Measurements from ENCODE around the gene ABHD14A. TPM values are rescaled to one million over a fixed set of nuclear protein-coding genes. Genes with fewer than 3 reads are reported as not detected.

ABHD14A gene
- total and polyA plus RNA-seq, 2 of the 13 experiments (the other 11 are each of a cell fraction or from before 2014, with no cell fraction given): 29.5 to 46.9 TPM

DNA sequence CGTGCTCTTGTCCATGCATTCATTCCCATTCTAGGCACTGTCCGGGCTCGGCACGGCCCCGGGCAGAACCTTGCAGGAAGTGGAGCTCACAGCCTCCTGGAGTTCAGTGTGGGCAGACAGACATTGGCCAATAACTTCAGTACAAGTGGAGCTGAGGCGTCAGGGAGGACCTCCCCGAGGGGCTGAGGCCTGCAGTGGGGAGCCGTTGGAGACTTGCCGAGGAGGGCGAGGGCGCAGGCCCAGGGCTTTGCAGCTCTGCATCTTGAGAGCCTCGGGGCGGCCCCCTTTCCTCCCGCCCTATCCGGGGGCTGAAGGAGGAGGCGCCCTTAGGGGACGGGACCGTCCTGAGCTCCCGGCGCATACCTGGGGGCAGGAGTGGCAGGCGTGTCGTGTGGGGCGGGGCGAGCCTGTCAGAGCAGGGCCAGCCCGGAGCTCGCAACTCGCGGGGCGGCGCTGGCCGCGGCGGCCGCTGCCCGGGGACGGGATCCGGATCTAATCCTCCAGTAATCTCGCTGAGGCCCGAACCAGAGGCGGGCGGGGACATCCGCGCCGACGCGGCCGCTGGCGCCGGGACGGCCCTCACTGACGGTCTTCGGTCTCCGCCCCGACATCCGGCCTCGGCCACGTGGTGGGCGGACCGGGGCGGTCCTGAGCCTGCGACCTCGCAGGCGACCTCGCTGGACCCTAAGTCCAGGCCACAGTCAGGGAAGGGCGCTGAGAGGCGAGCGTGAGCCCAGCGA, 8.1 kb downstream of the ABHD14A start, which contains the start of gene ACY1 (continued):
- TF ChIP-seq, protein P1, sequence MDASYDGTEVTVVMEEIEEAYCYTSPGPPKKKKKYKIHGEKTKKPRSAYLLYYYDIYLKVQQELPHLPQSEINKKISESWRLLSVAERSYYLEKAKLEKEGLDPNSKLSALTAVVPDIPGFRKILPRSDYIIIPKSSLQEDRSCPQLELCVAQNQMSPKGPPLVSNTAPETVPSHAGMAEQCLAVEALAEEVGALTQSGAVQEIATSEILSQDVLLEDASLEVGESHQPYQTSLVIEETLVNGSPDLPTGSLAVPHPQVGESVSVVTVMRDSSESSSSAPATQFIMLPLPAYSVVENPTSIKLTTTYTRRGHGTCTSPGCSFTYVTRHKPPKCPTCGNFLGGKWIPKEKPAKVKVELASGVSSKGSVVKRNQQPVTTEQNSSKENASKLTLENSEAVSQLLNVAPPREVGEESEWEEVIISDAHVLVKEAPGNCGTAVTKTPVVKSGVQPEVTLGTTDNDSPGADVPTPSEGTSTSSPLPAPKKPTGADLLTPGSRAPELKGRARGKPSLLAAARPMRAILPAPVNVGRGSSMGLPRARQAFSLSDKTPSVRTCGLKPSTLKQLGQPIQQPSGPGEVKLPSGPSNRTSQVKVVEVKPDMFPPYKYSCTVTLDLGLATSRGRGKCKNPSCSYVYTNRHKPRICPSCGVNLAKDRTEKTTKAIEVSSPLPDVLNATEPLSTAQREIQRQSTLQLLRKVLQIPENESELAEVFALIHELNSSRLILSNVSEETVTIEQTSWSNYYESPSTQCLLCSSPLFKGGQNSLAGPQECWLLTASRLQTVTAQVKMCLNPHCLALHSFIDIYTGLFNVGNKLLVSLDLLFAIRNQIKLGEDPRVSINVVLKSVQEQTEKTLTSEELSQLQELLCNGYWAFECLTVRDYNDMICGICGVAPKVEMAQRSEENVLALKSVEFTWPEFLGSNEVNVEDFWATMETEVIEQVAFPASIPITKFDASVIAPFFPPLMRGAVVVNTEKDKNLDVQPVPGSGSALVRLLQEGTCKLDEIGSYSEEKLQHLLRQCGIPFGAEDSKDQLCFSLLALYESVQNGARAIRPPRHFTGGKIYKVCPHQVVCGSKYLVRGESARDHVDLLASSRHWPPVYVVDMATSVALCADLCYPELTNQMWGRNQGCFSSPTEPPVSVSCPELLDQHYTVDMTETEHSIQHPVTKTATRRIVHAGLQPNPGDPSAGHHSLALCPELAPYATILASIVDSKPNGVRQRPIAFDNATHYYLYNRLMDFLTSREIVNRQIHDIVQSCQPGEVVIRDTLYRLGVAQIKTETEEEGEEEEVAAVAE (CRISPR knock-in tag; IDR thresholded peaks at IDR 0.05; ENCODE audit: borderline replicate concordance): 0 out of 2 replicates have a peak, but pooled peaks have one; percentile 45
- TF ChIP-seq ZNF713 (CRISPR knock-in tag; IDR thresholded peaks at IDR 0.05): peak; percentile 86; the same call in 1 of the 2 replicates
- TF ChIP-seq ZNF510 (CRISPR knock-in tag; IDR thresholded peaks at IDR 0.05; ENCODE audit: low read depth): peak; percentile 7; the same call in 1 of the 2 replicates
- no peak for TF ChIP-seq ZNF781 (CRISPR knock-in tag; IDR thresholded peaks at IDR 0.05; ENCODE audit: borderline replicate concordance, not compliant biosample characterization)
- TF ChIP-seq ZNF850 (CRISPR knock-in tag; conservative IDR thresholded peaks at IDR 0.05): no peak
- TF ChIP-seq ZNF251 (CRISPR knock-in tag; IDR thresholded peaks at IDR 0.05): no peak
- peak; percentile 94 for TF ChIP-seq HNRNPK (IDR thresholded peaks at IDR 0.05; ENCODE audit: low read depth, low read length, poor library complexity, severe bottlenecking)
- TF ChIP-seq NFKB2 (CRISPR knock-in tag; IDR thresholded peaks at IDR 0.05; ENCODE audit: borderline replicate concordance): peak; percentile 66
- TF ChIP-seq, protein P2, sequence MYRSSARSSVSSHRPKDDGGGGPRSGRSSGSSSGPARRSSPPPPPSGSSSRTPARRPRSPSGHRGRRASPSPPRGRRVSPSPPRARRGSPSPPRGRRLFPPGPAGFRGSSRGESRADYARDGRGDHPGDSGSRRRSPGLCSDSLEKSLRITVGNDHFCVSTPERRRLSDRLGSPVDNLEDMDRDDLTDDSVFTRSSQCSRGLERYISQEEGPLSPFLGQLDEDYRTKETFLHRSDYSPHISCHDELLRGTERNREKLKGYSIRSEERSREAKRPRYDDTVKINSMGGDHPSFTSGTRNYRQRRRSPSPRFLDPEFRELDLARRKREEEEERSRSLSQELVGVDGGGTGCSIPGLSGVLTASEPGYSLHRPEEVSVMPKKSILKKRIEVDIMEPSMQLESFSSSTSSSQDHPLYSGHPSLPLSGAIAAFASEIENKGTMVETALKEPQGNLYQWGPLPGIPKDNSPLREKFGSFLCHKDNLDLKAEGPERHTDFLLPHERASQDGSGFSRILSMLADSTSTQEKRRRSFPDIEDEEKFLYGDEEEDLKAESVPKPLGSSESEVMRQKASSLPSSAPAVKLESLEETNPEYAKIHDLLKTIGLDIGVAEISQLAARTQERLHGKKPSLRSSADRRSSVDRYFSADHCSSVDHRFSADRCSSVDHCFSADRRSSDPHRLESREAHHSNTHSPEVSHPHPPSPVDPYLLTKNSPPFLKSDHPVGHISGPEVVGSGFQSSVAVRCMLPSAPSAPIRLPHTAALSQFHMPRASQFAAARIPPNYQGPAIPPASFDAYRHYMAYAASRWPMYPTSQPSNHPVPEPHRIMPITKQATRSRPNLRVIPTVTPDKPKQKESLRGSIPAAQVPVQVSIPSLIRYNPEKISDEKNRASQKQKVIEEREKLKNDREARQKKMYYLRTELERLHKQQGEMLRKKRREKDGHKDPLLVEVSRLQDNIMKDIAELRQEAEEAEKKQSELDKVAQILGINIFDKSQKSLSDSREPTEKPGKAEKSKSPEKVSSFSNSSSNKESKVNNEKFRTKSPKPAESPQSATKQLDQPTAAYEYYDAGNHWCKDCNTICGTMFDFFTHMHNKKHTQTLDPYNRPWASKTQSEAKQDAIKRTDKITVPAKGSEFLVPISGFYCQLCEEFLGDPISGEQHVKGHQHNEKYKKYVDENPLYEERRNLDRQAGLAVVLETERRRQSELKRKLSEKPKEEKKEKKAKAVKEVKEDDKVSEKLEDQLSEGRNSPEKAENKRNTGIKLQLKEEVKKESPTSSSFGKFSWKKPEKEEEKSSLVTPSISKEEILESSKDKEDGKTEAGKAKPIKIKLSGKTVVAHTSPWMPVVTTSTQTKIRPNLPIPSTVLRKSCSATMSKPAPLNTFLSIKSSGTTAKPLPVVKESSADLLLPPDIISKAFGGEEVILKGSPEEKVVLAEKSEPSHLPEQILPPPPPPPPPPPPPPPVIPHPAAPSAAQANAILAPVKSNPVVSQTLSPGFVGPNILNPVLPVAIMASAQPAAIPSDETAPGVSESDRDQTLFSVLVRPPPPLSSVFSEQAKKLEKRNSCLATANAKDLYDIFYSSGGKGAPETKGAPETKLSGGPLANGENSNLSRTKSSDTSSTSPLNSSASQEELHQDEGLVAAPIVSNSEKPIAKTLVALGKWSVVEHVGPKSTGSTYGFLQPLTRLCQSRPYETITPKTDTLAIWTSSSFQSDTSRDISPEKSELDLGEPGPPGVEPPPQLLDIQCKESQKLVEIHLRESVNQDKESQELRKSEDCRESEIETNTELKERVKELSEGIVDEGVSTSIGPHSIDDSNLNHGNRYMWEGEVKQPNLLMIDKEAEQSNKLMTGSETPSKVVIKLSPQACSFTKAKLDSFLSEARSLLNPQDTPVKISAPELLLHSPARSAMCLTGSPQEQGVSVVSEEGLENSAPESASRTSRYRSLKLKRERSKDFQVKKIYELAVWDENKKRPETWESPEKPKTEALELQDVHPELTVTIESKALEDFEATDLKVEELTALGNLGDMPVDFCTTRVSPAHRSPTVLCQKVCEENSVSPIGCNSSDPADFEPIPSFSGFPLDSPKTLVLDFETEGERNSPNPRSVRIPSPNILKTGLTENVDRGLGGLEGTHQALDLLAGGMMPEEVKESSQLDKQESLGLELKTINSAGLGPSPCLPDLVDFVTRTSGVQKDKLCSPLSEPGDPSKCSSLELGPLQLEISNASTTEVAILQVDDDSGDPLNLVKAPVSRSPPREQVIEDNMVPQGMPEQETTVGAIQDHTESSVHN (CRISPR knock-in tag; IDR thresholded peaks at IDR 0.05): peak; percentile 70; the same call in 1 of the 2 replicates
- TF ChIP-seq, protein P3, sequence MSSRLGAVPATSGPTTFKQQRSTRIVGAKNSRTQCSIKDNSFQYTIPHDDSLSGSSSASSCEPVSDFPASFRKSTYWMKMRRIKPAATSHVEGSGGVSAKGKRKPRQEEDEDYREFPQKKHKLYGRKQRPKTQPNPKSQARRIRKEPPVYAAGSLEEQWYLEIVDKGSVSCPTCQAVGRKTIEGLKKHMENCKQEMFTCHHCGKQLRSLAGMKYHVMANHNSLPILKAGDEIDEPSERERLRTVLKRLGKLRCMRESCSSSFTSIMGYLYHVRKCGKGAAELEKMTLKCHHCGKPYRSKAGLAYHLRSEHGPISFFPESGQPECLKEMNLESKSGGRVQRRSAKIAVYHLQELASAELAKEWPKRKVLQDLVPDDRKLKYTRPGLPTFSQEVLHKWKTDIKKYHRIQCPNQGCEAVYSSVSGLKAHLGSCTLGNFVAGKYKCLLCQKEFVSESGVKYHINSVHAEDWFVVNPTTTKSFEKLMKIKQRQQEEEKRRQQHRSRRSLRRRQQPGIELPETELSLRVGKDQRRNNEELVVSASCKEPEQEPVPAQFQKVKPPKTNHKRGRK (CRISPR knock-in tag; IDR thresholded peaks at IDR 0.05): 0 out of 2 replicates have a peak, but pooled peaks have one; percentile 58
- peak; percentile 42; the same call in 1 of the 2 replicates for TF ChIP-seq KLF9 (CRISPR knock-in tag; IDR thresholded peaks at IDR 0.05; ENCODE audit: low read depth)

Measured in HepG2 (cell line).